ENCODE results near the gene NUAK1. TPM values are rescaled to one million over a fixed set of nuclear protein-coding genes. Genes with fewer than 3 reads are reported as not detected.

Gene NUAK1
- total RNA-seq, 1 experiment from 2014 or later = 50.3 TPM

DNA sequence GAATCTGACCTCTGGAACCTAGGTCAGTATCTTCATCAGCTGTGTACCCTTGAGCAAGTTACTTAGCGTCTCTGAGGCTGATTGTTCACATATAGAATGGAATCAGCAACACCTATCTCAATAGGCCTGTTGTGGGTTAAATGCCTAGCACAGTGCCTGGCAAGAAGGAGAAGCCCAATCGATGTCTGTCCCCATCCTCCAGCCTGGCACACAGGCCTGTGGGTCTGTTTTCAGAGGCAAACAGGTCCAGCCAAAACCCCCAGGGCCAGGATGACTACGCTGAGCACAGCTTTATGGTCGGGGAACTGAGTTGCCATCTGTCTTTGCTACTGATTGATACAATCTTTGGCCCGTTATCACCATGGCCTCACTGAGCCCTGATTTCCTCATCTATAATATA is 89.2 kb downstream of the NUAK1 start:
- intact Hi-C loops (cut with micrococcal nuclease; ENCODE audit: unreplicated experiment) = no loop called here
- Histone ChIP-seq H3K4me1 (ENCODE audit: control insufficient read depth, insufficient read depth, low read length) (no peaks in the 10 kb centered on the region), H3K9me3 (ENCODE audit: control insufficient read depth, insufficient read depth, low read depth, low read length) (no peaks in the 10 kb centered on the region), H3K4me3 (ENCODE audit: low read depth in 2 of 2, low read length in 2 of 2) (no peak overlapping the region), H3K27me3 (ENCODE audit: control insufficient read depth, insufficient read depth, low read length) (no peaks in the 10 kb centered on the region), H3K36me3 (ENCODE audit: control insufficient read depth, insufficient read depth, low read length) (no peaks in the 10 kb centered on the region), H3K27ac (ENCODE audit: low read length) (no peak overlapping the region)
- no peak for DNase-seq (ENCODE audit: low read depth, low spot score)
- in situ Hi-C loops (cut with HindIII; ENCODE audit: low pct_unique_long_range_greater_than_20kb, low sequenced_read_pairs) = no loop called here
- BruUV-seq (replicated peaks) = no TSS peak
- TF ChIP-seq TCF7L2 (IDR thresholded peaks at IDR 0.05; ENCODE audit: low read depth, low read length) = no peak
- TF ChIP-seq SIN3A (IDR thresholded peaks at IDR 0.05; ENCODE audit: borderline replicate concordance, insufficient read depth, low read depth, low read length) = no peak
- TF ChIP-seq, protein P1, sequence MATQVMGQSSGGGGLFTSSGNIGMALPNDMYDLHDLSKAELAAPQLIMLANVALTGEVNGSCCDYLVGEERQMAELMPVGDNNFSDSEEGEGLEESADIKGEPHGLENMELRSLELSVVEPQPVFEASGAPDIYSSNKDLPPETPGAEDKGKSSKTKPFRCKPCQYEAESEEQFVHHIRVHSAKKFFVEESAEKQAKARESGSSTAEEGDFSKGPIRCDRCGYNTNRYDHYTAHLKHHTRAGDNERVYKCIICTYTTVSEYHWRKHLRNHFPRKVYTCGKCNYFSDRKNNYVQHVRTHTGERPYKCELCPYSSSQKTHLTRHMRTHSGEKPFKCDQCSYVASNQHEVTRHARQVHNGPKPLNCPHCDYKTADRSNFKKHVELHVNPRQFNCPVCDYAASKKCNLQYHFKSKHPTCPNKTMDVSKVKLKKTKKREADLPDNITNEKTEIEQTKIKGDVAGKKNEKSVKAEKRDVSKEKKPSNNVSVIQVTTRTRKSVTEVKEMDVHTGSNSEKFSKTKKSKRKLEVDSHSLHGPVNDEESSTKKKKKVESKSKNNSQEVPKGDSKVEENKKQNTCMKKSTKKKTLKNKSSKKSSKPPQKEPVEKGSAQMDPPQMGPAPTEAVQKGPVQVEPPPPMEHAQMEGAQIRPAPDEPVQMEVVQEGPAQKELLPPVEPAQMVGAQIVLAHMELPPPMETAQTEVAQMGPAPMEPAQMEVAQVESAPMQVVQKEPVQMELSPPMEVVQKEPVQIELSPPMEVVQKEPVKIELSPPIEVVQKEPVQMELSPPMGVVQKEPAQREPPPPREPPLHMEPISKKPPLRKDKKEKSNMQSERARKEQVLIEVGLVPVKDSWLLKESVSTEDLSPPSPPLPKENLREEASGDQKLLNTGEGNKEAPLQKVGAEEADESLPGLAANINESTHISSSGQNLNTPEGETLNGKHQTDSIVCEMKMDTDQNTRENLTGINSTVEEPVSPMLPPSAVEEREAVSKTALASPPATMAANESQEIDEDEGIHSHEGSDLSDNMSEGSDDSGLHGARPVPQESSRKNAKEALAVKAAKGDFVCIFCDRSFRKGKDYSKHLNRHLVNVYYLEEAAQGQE (IDR thresholded peaks at IDR 0.05; ENCODE audit: insufficient read depth in 1 of 2, low read depth in 2 of 2, low read length in 1 of 2) = no peak
- TF ChIP-seq, protein P2, sequence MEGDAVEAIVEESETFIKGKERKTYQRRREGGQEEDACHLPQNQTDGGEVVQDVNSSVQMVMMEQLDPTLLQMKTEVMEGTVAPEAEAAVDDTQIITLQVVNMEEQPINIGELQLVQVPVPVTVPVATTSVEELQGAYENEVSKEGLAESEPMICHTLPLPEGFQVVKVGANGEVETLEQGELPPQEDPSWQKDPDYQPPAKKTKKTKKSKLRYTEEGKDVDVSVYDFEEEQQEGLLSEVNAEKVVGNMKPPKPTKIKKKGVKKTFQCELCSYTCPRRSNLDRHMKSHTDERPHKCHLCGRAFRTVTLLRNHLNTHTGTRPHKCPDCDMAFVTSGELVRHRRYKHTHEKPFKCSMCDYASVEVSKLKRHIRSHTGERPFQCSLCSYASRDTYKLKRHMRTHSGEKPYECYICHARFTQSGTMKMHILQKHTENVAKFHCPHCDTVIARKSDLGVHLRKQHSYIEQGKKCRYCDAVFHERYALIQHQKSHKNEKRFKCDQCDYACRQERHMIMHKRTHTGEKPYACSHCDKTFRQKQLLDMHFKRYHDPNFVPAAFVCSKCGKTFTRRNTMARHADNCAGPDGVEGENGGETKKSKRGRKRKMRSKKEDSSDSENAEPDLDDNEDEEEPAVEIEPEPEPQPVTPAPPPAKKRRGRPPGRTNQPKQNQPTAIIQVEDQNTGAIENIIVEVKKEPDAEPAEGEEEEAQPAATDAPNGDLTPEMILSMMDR (IDR thresholded peaks at IDR 0.05) = no peak
- no peak for TF ChIP-seq POLR2AphosphoS5 (IDR thresholded peaks at IDR 0.05; ENCODE audit: low read depth, low read length)
- ATAC-seq = no peak
- POLR2A ChIA-PET = no interaction called here
- CTCF ChIA-PET = no interaction called here

DNA sequence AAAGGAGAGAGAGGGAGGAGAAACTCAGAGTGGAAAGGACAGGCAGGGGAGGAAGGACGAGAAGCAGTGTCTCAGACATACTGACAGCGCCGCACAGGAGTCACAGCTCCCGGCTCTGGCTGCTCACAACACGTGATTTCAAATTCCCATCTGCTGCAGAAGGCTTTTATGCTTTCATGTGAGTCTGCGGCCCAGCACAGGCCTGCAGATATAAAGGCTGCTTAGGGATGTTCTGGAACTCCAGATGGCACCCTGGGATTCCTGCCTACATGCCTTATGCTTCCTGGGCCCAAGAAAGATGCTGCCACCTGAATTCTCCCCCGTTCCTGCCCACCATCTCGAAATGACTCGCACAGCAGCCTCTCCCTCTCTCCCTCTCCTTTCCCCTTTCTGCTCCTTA is 89.6 kb downstream of the NUAK1 start:
- H3K36me3 ChIP-seq (ENCODE audit: control insufficient read depth, insufficient read depth, low read length) = no peaks in the 10 kb centered on the region
- no peak for ATAC-seq
- DNase-seq (ENCODE audit: low read depth, low spot score) = no peak
- no TSS peak for BruUV-seq (replicated peaks)
- no peaks in the 10 kb centered on the region for H3K27me3 ChIP-seq (ENCODE audit: control insufficient read depth, insufficient read depth, low read length)
- no peaks in the 10 kb centered on the region for H3K4me1 ChIP-seq (ENCODE audit: control insufficient read depth, insufficient read depth, low read length)
- CTCF ChIA-PET = no interaction called here
- no peaks in the 10 kb centered on the region for H3K9me3 ChIP-seq (ENCODE audit: control insufficient read depth, insufficient read depth, low read depth, low read length)
- in situ Hi-C loops (cut with HindIII; ENCODE audit: low pct_unique_long_range_greater_than_20kb, low sequenced_read_pairs) (no loop called here), intact Hi-C loops (cut with micrococcal nuclease; ENCODE audit: unreplicated experiment) (no loop called here)
- no peak overlapping the region for H3K27ac ChIP-seq (ENCODE audit: low read length)
- TF ChIP-seq POLR2AphosphoS5 (IDR thresholded peaks at IDR 0.05; ENCODE audit: low read depth, low read length) (no peak), SIN3A (IDR thresholded peaks at IDR 0.05; ENCODE audit: borderline replicate concordance, insufficient read depth, low read depth, low read length) (no peak), TCF7L2 (IDR thresholded peaks at IDR 0.05; ENCODE audit: low read depth, low read length) (no peak)
- TF ChIP-seq, protein P2 (IDR thresholded peaks at IDR 0.05) = no peak
- TF ChIP-seq, protein P1 (IDR thresholded peaks at IDR 0.05; ENCODE audit: insufficient read depth in 1 of 2, low read depth in 2 of 2, low read length in 1 of 2) = no peak
- POLR2A ChIA-PET = no interaction called here
- H3K4me3 ChIP-seq (ENCODE audit: low read depth in 2 of 2, low read length in 2 of 2) = no peak overlapping the region
